DMS114 treated with DMSO at 0.1 percent for 48 hours (cell line): ENCODE measurements around the gene MED12.

Source experiments
- DNase-seq: peaks from one replicate; lab custom pipeline; 2025; ENCODE audit not compliant: unreplicated experiment; lab: John Stamatoyannopoulos, UW

Gene MED12

DNA sequence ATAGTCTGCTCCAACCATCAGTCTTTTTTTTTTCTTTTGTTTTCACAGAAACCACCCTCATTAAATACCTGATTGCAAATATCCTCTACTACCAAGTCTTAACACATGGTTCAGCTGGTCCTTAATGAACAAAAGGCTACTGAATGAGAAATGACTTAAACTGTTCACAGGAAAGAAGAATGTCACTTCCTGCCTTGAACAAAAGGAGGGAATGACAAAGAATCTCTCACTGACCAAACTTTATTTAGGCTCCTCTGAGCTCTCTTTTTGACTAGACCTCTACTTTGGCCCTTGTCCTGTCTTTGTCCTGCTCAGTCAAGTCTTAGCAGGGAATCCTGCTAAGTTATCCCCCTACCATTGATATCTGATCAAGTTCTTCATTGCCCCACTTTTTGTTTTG is 72.9 kb downstream of the MED12 start:
- DNase-seq: no peak
